ENCODE data around the gene ALDH1L1.

The ALDH1L1 gene

GRCh38 chr3:126191246-126191645 is 10.9 kb upstream of the ALDH1L1 start:
- DNase-seq = no peak

- no peak for DNase-seq
Observed at GRCh38 chr3:126187920-126188319, 7.5 kb upstream of the ALDH1L1 start.

GRCh38 chr3:126186749-126187148 is 6.4 kb upstream of the ALDH1L1 start:
- DNase-seq = no peak

- no peak for DNase-seq
Observed at GRCh38 chr3:126186271-126186670, 5.9 kb upstream of the ALDH1L1 start.

- DNase-seq = peak; percentile 5
Observed at GRCh38 chr3:126184465-126185000, 4.1 kb upstream of the ALDH1L1 start.

GRCh38 chr3:126181398-126181725 is 976 bp upstream of the ALDH1L1 start:
- no peak for DNase-seq

GRCh38 chr3:126179825-126180476 is 435 bp downstream of the ALDH1L1 start:
- DNase-seq = no peak

GRCh38 chr3:126170073-126170777 is 10.2 kb downstream of the ALDH1L1 start:
- DNase-seq = no peak

GRCh38 chr3:126167566-126167965 is 12.8 kb downstream of the ALDH1L1 start:
- DNase-seq = no peak

- DNase-seq = no peak
Observed at GRCh38 chr3:126166009-126166408, 14.4 kb downstream of the ALDH1L1 start.

- no peak for DNase-seq
Observed at GRCh38 chr3:126161309-126161708, 19.1 kb downstream of the ALDH1L1 start.

- DNase-seq = no peak
Observed at GRCh38 chr3:126160243-126161210, 19.9 kb downstream of the ALDH1L1 start.

GRCh38 chr3:126159476-126159875 is 20.9 kb downstream of the ALDH1L1 start:
- no peak for DNase-seq

GRCh38 chr3:126158912-126159454 is 21.4 kb downstream of the ALDH1L1 start:
- no peak for DNase-seq

GRCh38 chr3:126158016-126158911 is 22.1 kb downstream of the ALDH1L1 start:
- no peak for DNase-seq

- no peak for DNase-seq
Observed at GRCh38 chr3:126157083-126157768, 23.2 kb downstream of the ALDH1L1 start.

GRCh38 chr3:126156468-126156867 is 23.9 kb downstream of the ALDH1L1 start:
- DNase-seq = no peak

GRCh38 chr3:126155819-126156218 is 24.6 kb downstream of the ALDH1L1 start:
- no peak for DNase-seq

GRCh38 chr3:126155280-126155640 is 25.1 kb downstream of the ALDH1L1 start:
- DNase-seq = no peak

GRCh38 chr3:126154391-126155279 is 25.8 kb downstream of the ALDH1L1 start:
- no peak for DNase-seq
